Ovary (tissue), 9 donors: ENCODE data around the gene MSTN. TPM values are rescaled to one million over a fixed set of nuclear protein-coding genes. Genes with fewer than 3 reads are reported as not detected.
A peak's percentile ranks its signal among the peaks of the same experiment; 100 is the strongest.

Source experiments
- DNase-seq, 5 donors: peaks; one replicate each; pipeline ENCODE4 v3.0.0-alpha.2; 2019 to 2020
- H3K27ac ChIP-seq, 2 donors: fragments of 200-600 bp; one replicate each; pipeline versions ENCODE4 v1.5.1 to v1.8.0; 2019 to 2022
- H3K27me3 ChIP-seq: fragments of 200-600 bp; one replicate; pipeline ENCODE4 v1.8.0; 2022
- H3K36me3 ChIP-seq: fragments of 200-600 bp; sonication (generic); one replicate; pipeline ENCODE4 v1.5.1; 2019
- H3K4me1 ChIP-seq: one replicate; pipeline ENCODE4 v1.8.1; 2013; ENCODE audit warnings: mild to moderate bottlenecking, moderate library complexity; ENCODE audit not compliant: insufficient read depth
- H3K4me3 ChIP-seq: fragments of 200-600 bp; sonication (generic); one replicate; pipeline ENCODE4 v1.5.1; 2017
- H3K9me3 ChIP-seq, 2 donors: fragments of 200-600 bp in 1 of 2; sonication (generic) in 1 of 2; one replicate each; pipeline versions ENCODE4 v1.5.1 to v1.8.1; 2013 to 2019; ENCODE audit warnings: mild to moderate bottlenecking in 1 of 2, moderate library complexity in 1 of 2
- CTCF ChIP-seq, 3 donors: fragments of 450-650 bp in 2 of 3; fragments of 200-600 bp in 1 of 3; IDR thresholded peaks; one replicate each; pipeline versions ENCODE4 v1.5.1 to v1.8.0; 2016 to 2022; ENCODE audit warnings: antibody characterized with exemption in 3 of 3, mild to moderate bottlenecking in 1 of 3
- EP300 ChIP-seq: sonication (generic); formaldehyde crosslinking; IDR thresholded peaks from one replicate; pipeline ENCODE4 v1.6.1; 2017; ENCODE audit warnings: antibody characterized with exemption
- POLR2A ChIP-seq: fragments of 450-650 bp; IDR thresholded peaks from one replicate; pipeline ENCODE4 v1.6.1; 2017; ENCODE audit warnings: antibody characterized with exemption, mild to moderate bottlenecking, moderate library complexity
- WGBS, 3 donors: extraction: QIAGEN DNeasy Blood & Tissue Kit in 1 of 3; methylation state at CpG; one replicate each; pipeline versions ENCODE4 v1.1.5 to v1.1.7; 2013 to 2017; 5-methylcytosine and 5-hydroxymethylcytosine counted together
- intact Hi-C, 4 donors: fragments of 100-400 bp; cut with DNase I; formaldehyde crosslinking; loops; one replicate each; pipeline versions ENCODE4 v1.11.0 to v1.15.1; 2022 to 2023
- polyA plus RNA-seq, 2 donors: library from polyadenylated mRNA; stranded (reverse); fragments of 200-250 nt in 1 of 2; fragments of 350-450 nt in 1 of 2; fragmentation: Illumina TruSeq in 1 of 2; extraction: RNeasy Lipid Tissue Mini Kit (QIAGEN cat#74804) in 1 of 2; gene quantifications; one replicate each; pipeline ENCODE4 v1.2.3, GENCODE V29; 2013 to 2014
- total RNA-seq, 7 donors: library from RNA; depleted of rRNA in 2 of 7; stranded (reverse); fragments of >200 nt in 2 of 7; fragmentation: NEBNext Ultra II Directional in 3 of 7; extraction: Animal tissue kit (Norgen Biotek cat#: 25700) in 3 of 7; gene quantifications; one replicate each; pipeline versions ENCODE4 v1.1.0 to v1.2.4, GENCODE V29; 2016 to 2023
- donor health status: DM: no; HTN: no; CAD: no; lungs with moderate emphysema.
- donor health status: DM: no; HTN: no; CAD: no.
- donor health status: Bipolar disorder and iron deficiency.
- donor health status: DM: yes; HTN: yes; CAD: no.
- donor health status: DM: no; HTN: no; CAD: no.
- donor health status: DM: yes; HTN: yes; CAD: no.

Gene MSTN
- total and polyA plus RNA-seq, 9 donors: 0.13 to 0.45 (median 0.23) TPM; not detected in 1

- no peaks in the 10 kb centered on the region for H3K9me3 ChIP-seq
- no peak overlapping the region for H3K27ac ChIP-seq
- no peaks in the 10 kb centered on the region for H3K4me1 ChIP-seq
- no peaks in the 10 kb centered on the region for H3K36me3 ChIP-seq
- no peak overlapping the region for H3K4me3 ChIP-seq
- no peaks in the 10 kb centered on the region for H3K27me3 ChIP-seq
- TF ChIP-seq POLR2A: no peak
- peak in 1 of 3 donors; percentile 18 for TF ChIP-seq CTCF (IDR thresholded peaks at IDR 0.05)
- intact Hi-C loops: no loop called here
- WGBS, 3 donors: 48 to 55% (median 55%) methylated on average over 3 of the region's 3 CpGs
- DNase-seq: no peak
These were observed 7.6 kb upstream of the MSTN start for GRCh38 chr2:190069936-190070696.

GRCh38 chr2:190068764-190069163 is 6.2 kb upstream of the MSTN start:
- DNase-seq: no peak
- TF ChIP-seq POLR2A (no peak), CTCF (IDR thresholded peaks at IDR 0.05) (no peak), EP300 (no peak)
- Histone ChIP-seq H3K4me3 (no peak overlapping the region), H3K4me1 (no peaks in the 10 kb centered on the region), H3K27me3 (no peaks in the 10 kb centered on the region), H3K9me3 (no peaks in the 10 kb centered on the region), H3K36me3 (no peaks in the 10 kb centered on the region), H3K27ac (no peak overlapping the region)
- 45 to 55% (median 45%) methylated on average over 1 of the region's 1 CpG for WGBS, 3 donors
- intact Hi-C loops: loop anchor here in 1 of 4 donors (1.0 kb wide), 1 partner anchor 29 kb away; no protein-coding TSS in a partner anchor

GRCh38 chr2:190065839-190066238 is 3.3 kb upstream of the MSTN start:
- no peak for TF ChIP-seq CTCF (IDR thresholded peaks at IDR 0.05)
- no peak for TF ChIP-seq EP300
- TF ChIP-seq POLR2A: no peak

GRCh38 chr2:190063624-190064023 is 1.1 kb upstream of the MSTN start:
- DNase-seq: no peak
- Histone ChIP-seq H3K4me3 (no peak overlapping the region), H3K27me3 (no peaks in the 10 kb centered on the region), H3K27ac (no peak overlapping the region), H3K9me3 (no peaks in the 10 kb centered on the region), H3K36me3 (no peaks in the 10 kb centered on the region), H3K4me1 (no peaks in the 10 kb centered on the region)
- TF ChIP-seq EP300: no peak
- no peak for TF ChIP-seq POLR2A
- no peak for TF ChIP-seq CTCF (IDR thresholded peaks at IDR 0.05)
- 61 to 77% (median 67%) methylated on average over 2 of the region's 2 CpGs for WGBS, 3 donors
- intact Hi-C loops: no loop called here

More at GRCh38 chr2:190065839-190066238, 3.3 kb upstream of the MSTN start:
- Histone ChIP-seq H3K36me3 (no peaks in the 10 kb centered on the region), H3K27ac (no peak overlapping the region), H3K4me3 (no peak overlapping the region), H3K4me1 (no peaks in the 10 kb centered on the region), H3K9me3 (no peaks in the 10 kb centered on the region), H3K27me3 (no peaks in the 10 kb centered on the region)
- 89 to 96% (median 95%) methylated on average over 4 of the region's 4 CpGs for WGBS, 3 donors
- no peak for DNase-seq
- intact Hi-C loops: no loop called here
